Stimulated activated CD4-positive, alpha-beta T cell treated with anti-CD3 and anti-CD28 coated beads, Interleukin-15, amount 100 ng/mL, for 24 hours (primary cell): ENCODE results near the gene NRTN.
"Not testable (repeated sequence)": the region's sequence is repeated elsewhere in the genome, so short reads cannot be mapped to it uniquely, and the experiment has no call there.

Source experiments
- DNase-seq: peaks from one replicate; pipeline ENCODE4 v3.0.0-alpha.2; 2020

Gene NRTN

DNA sequence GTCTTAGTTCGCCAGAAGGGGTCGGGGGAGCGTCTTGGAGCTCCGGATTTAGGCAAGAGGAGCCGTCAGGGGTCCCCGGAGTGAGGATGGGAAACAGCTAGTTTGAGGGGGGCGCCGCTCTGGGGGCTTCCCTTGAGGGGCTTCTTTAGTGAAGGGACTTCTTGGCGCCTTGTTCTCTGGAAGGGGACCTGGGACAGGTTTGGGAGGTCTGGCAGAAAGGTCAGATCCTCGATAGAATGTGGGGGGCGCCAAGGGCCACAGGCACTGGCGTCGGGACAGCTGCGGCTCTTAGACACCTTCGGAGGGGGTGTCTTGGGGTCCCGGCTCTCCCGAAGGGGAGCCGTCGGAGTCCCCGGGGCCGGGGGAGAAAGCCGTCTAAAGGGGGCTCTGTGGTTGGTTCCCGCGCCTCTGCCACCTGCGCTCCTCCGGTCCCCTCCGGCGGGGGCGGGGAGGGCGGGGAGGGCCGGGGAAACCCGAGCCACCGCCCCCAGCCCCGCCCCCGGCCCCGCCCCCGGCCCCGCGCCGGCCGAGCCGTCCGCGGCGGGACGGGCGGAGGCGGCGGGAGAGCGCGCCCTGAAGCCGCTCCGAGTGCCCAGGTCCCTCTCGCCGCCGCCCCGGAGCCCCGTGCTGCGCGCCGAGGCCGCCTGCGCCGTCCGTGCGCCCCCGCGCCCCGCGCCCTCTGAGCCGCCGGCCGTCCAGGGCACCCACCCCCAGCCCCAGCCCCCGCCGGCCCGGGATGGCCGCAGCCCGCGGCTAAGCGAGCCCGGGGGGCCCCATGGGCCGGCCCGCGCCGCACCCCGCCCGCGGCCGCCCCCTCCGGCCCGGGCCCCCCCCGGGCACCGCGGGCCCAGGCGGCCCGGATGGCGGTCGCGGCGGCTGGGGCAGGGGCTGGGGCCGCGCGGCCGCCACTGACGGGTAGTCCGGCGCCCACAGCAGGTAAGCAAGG is at the start of gene NRTN:
Gene NRTN (plus strand): TSS at position 552 of the 946 bp plus-strand sequence. CDS start 19,099 bp downstream, outside the sequence.
- DNase-seq = peak; percentile 63

GRCh38 chr19:5762608-5763217 is 42.2 kb upstream of the NRTN start:
- DNase-seq = no peak

- DNase-seq = no peak
These were observed 39.6 kb upstream of the NRTN start for GRCh38 chr19:5765220-5765619.

GRCh38 chr19:5767949-5768348 is 36.9 kb upstream of the NRTN start:
- DNase-seq = no peak

DNA sequence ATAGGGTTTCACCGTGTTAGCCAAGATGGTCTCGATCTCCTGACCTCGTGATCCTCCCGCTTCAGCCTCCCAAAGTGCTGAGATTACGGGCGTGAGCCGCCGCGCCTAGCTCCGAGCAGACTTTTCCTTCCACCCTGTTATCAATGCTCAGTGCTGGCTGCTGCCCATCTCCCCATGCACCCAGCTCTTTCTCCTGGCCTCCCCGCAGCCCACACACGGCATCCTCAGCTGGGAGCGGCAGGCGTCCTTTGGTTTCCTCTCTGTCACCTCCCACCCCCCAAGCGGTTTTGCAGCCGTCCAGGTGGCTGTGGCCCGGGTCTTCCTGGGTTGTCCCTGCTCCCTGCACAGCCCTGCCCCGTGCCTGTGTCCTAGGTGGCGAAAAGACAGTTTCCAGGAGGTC is 32.5 kb upstream of the NRTN start:
- DNase-seq = no peak

GRCh38 chr19:5773276-5773675 is 31.6 kb upstream of the NRTN start:
- no peak for DNase-seq

- DNase-seq = no peak
These were observed 29.9 kb upstream of the NRTN start for GRCh38 chr19:5774921-5775320.

DNA sequence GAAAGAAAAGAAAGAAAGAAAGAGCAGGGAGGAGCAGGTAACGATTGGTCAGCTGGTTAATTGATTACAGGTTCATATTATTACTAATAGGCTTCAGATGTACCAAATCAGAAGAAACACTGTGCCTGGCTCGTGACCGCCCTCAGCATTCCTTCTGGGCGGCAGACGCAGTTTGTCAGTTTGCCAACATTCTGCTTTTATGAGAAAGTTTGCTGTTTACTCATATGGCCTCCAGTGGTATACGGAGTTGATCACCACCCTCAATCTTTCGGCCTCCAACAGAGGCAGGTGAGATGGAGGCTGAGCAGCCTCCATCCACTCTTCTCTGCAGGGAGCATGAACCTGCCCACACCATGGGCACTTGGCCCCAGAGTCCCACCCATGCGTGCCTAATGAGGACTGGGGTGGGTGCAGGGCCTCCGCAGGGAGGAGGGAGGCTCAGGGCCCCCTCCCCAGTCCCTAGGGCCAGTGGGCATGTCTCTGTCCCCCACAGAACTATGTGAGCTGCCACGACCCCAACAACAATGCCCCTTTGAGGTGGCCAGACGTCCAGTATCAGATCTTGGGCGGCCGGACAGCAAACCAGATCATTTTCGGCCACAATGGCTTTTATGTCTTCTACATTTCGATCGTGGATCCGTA is 29.1 kb upstream of the NRTN start:
- DNase-seq = no peak

DNA sequence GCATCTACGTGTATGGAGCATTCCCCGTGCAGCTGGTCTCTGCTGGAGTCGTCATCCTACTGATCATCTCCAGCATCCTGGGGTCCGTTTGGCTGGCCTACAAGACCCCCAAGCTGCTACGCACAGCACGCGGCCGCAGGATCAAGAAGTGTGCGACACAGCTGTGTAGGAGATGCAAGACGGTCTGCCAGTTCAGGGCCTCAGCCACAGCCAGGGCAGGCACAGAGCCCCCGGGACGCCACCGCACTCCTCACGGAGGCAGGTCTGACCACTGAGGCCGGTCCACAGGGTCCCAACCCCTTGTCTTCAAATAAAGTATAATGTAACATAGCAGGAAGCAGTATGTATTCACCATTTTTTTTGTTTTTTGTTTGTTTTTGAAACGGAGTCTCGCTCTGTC is 26.5 kb upstream of the NRTN start:
- no peak for DNase-seq

DNA sequence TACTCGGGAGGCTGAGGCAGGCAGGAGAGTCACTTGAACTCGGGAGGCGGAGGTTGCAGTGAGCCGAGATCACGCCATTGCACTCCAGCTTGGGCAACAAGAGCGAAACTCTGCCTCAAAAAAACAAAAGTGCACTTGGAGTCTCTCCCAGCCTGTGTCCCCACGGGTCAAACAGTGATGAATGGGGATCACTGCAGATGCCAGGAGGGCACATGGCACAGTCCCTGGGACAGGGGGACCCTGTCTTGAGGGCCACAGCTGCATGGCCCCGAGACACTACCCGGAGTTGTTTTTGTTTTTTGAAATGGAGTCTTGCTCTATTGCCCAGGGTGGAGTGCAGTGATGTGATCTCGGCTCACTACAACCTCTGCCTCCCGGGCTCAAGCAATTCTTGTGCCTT is 24.0 kb upstream of the NRTN start:
- DNase-seq = not testable (repeated sequence)

- DNase-seq = no peak
These were observed 22.5 kb upstream of the NRTN start for GRCh38 chr19:5782322-5782721.

DNA sequence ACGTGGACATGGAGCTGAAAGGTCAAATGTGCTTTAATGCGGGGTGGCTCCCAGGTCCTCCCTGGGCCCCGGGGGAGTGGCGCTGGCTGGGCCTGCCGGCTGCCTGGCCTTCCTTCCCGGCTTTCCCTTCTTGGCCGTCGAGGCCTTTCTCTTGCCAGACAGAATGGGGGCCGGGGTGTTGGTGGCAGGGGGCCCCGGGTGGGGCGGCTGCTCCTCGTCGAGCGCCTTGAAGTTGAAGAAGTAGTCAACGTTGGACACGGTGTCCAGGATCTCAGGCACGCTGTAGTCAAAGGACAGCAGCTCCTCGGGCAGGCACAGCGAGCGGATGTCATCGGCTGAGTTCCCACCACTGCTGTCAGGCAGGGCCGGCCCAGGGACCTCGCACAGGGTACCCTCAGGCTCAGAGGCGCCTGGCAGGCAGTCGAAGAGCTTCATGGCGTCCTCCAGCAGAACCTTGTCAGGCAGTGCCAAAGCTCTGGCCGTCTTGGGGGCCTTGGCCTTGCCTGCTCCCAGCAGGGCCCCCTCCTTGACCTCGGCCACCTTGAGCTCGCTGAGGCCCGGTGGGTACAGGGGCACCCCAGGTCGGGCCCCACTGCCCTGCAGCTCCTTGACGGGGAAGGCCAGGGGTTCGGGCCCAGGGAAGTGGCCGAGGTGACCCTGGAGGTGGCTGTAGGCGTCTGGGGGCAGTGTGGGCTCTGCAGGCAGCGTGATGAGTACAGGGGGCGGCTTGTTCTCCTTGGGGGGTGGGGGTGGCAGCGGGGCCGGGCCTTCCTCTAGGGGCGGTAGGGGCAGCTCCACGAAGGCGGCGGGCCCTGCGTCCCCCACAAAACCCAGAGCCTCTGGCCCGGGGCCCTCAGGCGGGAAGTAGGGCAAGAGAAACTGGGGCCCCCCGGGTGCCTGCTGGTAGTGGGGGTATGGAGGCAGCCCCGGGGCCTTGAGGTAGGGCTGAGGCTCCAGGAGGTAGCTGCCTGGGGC is 21.6 kb upstream of the NRTN start:
- no peak for DNase-seq

GRCh38 chr19:5784581-5785147 is 20.2 kb upstream of the NRTN start, which contains the start of gene PRR22:
PRR22 (minus strand) TSS chr19:5784746; CDS start chr19:5784660, 86 bp downstream.
- DNase-seq = no peak

DNA sequence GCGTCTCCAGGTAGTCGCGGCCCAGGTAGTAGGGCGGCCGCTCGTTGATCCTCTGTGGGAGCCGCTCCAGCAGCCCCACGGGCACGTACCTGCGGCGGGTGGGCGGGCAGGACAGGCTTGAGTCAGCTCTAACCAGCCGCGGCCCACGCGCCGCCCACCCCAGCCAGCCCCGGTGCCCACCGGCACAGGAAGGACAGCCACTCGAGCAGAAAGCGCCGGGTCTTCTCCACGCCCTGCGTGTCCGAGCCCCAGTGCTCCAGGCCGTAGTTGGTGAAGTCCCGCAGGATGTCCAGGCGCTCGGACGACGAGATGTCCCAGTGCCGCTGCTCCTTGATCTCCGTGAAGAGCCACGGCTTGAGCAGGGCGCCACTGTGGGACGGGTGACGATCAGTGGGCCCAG is 19.4 kb upstream of the NRTN start:
- DNase-seq = no peak

DNA sequence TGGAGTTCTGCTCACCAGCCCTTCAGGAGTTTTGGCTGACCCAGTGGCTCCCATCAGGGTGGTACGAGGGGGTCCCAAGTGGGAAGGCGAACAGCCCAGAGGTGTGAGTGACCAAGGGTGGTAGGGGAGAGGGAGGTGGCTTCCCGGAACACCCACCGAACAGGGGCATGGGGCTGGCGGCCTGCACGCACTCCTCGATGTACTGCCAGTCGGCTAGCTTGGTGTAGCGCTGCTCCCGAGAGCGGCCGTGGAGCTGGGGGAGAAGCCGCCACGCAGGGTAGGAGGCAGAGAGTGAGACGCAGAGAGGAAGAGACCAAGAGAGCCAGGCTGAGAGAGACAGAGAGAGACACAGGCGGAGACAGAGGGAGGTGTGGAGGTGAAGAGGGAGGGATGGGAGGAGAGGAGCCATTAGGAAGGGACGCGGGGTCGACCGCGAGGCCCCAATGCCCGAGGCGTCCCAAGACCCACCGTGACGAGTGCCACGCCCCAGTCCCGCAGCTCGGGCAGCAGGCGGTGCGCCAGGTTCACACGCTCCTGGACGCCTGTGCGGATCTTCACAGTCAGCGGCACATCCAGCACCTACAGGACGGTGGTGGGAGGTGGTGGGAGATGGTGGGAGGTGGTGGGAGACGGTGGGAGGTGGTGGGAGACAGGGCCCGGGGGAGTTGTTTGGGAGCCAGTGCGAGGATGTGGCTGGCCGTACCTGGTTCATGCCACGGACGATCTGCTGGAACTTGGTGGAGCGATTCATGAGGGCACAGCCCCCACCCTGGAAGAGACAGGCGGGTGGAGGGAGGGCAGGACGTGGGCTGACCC is 18.1 kb upstream of the NRTN start:
- DNase-seq = no peak

DNA sequence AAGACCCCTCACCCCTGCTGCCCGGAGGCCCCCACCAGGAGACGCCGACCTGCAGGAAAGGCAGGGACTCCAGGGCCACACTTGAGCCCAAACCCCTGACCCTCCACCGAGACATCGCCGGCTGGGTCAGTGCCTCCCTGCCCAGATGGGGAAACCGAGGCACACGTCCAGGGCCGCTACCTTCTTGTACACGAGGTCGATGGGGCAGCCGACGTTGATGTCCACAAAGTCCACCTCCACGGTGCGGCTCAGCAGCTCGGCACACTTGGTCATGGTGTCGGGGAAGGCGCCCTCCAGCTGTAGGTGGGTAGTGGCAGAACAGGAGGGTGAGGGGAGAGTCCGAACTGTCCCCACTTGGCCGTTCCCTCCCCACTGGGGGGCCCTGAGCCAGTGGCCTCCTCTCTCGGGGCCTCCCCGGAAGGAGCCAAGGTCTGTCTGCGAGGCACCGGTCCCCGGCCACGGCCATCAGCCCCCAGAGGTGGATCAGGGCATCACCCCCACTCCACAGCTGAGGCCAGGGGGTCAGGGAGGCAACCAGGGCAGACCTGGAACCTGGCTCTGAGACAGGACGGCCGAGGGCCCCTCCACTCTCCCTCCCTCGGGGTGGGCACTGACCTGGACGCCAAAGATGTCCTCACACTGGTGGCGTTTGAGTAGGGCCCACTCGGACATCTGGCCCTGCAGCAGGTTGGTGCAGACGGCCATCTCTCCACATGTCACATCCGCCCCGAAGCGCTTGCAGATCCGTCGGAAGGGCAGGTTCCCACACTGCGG is 17.3 kb upstream of the NRTN start:
- no peak for DNase-seq

- DNase-seq = no peak
These were observed 16.4 kb upstream of the NRTN start for GRCh38 chr19:5788422-5788821.

DNA sequence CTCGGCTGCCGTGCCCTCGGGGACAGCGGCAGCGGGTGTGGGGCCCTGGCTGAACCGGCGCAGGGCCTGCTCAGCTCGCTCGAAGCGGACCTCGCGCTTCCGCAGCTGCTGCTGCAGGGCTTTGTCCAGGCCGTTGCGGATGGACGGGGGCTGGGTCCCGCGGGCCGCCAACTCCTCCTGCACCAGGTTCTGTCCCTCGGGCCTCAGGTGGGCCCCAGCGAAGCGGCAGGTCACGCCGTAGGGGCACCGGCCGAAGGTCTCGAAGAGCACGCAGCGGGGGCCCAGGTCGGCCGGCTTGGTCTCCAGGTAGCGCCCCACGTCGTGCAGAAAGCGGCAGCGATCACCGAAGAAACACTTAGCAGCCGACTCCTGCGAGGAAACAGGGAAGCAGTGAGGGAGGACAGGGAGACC is 15.5 kb upstream of the NRTN start:
- no peak for DNase-seq

DNA sequence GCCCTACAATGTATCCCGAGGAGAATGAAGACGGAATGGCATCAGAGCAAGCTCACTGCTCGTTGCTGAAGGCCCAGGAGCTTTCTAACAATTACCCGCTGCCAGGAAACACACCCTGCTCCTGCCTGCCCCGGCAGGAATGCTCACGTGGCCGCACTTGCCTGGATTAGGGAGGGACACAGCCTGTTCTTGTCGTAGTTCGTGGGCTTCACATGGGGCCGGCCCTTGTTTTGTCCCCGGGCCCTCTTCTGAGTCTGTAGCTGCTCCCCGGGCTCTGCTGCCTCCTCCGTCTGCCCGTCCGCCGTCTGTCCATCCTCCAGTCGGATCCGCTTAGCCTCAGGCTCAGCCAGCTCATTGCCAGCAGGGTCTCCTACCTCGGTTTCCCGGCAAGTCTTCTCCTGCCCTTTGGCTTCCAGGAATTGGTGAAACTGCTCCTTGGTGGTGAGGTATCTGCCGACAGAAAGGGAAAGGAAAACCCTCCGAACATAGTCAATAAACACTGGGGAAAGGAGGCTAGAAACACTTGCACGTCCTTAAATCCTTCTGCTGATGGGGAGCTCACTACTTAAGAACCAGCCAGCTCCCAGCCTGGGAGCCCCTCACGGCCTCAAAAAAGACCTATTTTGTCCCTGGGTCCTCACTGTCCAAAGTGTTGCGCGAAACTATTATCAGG is 14.8 kb upstream of the NRTN start:
- no peak for DNase-seq
